BJ (cell line): Measurements from ENCODE around the gene ACO2. TPM values are rescaled to one million over a fixed set of nuclear protein-coding genes. Genes with fewer than 3 reads are reported as not detected.

ENCODE experiments used
- CTCF ChIA-PET: fragments of 350-600 bp; formaldehyde crosslinking; extraction: SDS; loops from one replicate; lab custom pipeline; 2021; ENCODE audit warnings: antibody characterized with exemption, inconsistent platforms; lab: Yijun Ruan, JAX
- POLR2A ChIA-PET: fragments of 300-600 bp; sonication (Branson Sonifier 250); formaldehyde crosslinking; extraction: SDS; loops from one replicate; lab custom pipeline; 2021; ENCODE audit warnings: antibody characterized with exemption; lab: Charles Lee
- DNase-seq: peaks from one replicate; pipeline ENCODE4 v3.0.0-alpha.2; 2011; ENCODE audit warnings: low read depth
- H3K27me3 ChIP-seq: 2 replicates; pipeline ENCODE4 v1.6.0; 2011; ENCODE audit warnings: low read length; ENCODE audit not compliant: control insufficient read depth, insufficient read depth
- H3K36me3 ChIP-seq: 2 replicates; pipeline ENCODE4 v1.5.1; 2011; ENCODE audit warnings: low read length; ENCODE audit not compliant: control insufficient read depth, insufficient read depth
- H3K4me3 ChIP-seq: 2 replicates; pipeline ENCODE4 v1.5.1; 2011; ENCODE audit warnings: low read depth, mild to moderate bottlenecking, control low read depth, low read length
- CTCF ChIP-seq: IDR thresholded peaks from 2 replicates; pipeline ENCODE4 v1.5.1; 2011; ENCODE audit warnings: low read depth, mild to moderate bottlenecking, control low read depth, inconsistent platforms, low read length, moderate library complexity; ENCODE audit not compliant: insufficient read depth
- polyA plus RNA-seq: library from polyadenylated mRNA; depleted of rRNA; stranded (reverse); fragments of >200 nt; gene quantifications from 2 replicates; pipeline ENCODE4 v1.2.3, GENCODE V29; 2011

ACO2 gene
- polyA plus RNA-seq, 1 experiment = 60.5 TPM

- no peak overlapping the region for H3K4me3 ChIP-seq
- no peak for TF ChIP-seq CTCF
- H3K27me3 ChIP-seq = no peaks in the 10 kb centered on the region
- CTCF ChIA-PET = no interaction called here
- no peak for DNase-seq
- POLR2A ChIA-PET = no interaction called here
- no peaks in the 10 kb centered on the region for H3K36me3 ChIP-seq
Measured at GRCh38 chr22:41471568-41471967, 2.7 kb downstream of the ACO2 start.

GRCh38 chr22:41474872-41475451 lies 6.0 kb downstream of the ACO2 start:
- Histone ChIP-seq H3K36me3 (no peaks in the 10 kb centered on the region), H3K27me3 (no peaks in the 10 kb centered on the region), H3K4me3 (no peak overlapping the region)
- CTCF ChIA-PET = interaction anchor here (1.9 kb wide), 1 partner anchor 43 kb away, joined by 4 read pairs; no protein-coding TSS in a partner anchor
- no peak for DNase-seq
- POLR2A ChIA-PET = no interaction called here
- no peak for TF ChIP-seq CTCF

- ChIA-PET POLR2A (no interaction called here), CTCF (interaction anchor here (1.2 to 4.2 kb wide), 2 partner anchors 9 to 39 kb away, joined by 3 to 17 read pairs; no protein-coding TSS in a partner anchor)
- TF ChIP-seq CTCF = no peak
- DNase-seq = no peak
- H3K27me3 ChIP-seq = no peaks in the 10 kb centered on the region
- no peak overlapping the region for H3K4me3 ChIP-seq
- no peaks in the 10 kb centered on the region for H3K36me3 ChIP-seq
Measured at GRCh38 chr22:41478473-41478872, 9.6 kb downstream of the ACO2 start.

- H3K36me3 ChIP-seq = no peaks in the 10 kb centered on the region
- no peak overlapping the region for H3K4me3 ChIP-seq
- no peaks in the 10 kb centered on the region for H3K27me3 ChIP-seq
- DNase-seq = no peak
- CTCF ChIA-PET = interaction anchor here (1.2 to 4.2 kb wide), 2 partner anchors 9 to 39 kb away, joined by 3 to 17 read pairs; no protein-coding TSS in a partner anchor
- POLR2A ChIA-PET = no interaction called here
- TF ChIP-seq CTCF = no peak
Measured at GRCh38 chr22:41478891-41479521, 10.1 kb downstream of the ACO2 start.

- POLR2A ChIA-PET = no interaction called here
- TF ChIP-seq CTCF = 0 out of 2 replicates have a peak, but pooled peaks have one; percentile 4
- no peaks in the 10 kb centered on the region for H3K36me3 ChIP-seq
- no peak overlapping the region for H3K4me3 ChIP-seq
- no peak for DNase-seq
- CTCF ChIA-PET = interaction anchor here (0.9 to 4.2 kb wide), 5 partner anchors 12 to 76 kb away, joined by 3 to 17 read pairs (median 5); no protein-coding TSS in a partner anchor
- no peaks in the 10 kb centered on the region for H3K27me3 ChIP-seq
Measured at GRCh38 chr22:41479671-41480396, 10.9 kb downstream of the ACO2 start.
